HG03460 (cell line): ENCODE results near the gene HEBP2.

Source experiments
- ATAC-seq: cut with Tn5 transposase; IDR thresholded peaks from one replicate; pipeline ENCODE4 v1.9.1; 2021; ENCODE audit not compliant: unreplicated experiment

Gene HEBP2

DNA sequence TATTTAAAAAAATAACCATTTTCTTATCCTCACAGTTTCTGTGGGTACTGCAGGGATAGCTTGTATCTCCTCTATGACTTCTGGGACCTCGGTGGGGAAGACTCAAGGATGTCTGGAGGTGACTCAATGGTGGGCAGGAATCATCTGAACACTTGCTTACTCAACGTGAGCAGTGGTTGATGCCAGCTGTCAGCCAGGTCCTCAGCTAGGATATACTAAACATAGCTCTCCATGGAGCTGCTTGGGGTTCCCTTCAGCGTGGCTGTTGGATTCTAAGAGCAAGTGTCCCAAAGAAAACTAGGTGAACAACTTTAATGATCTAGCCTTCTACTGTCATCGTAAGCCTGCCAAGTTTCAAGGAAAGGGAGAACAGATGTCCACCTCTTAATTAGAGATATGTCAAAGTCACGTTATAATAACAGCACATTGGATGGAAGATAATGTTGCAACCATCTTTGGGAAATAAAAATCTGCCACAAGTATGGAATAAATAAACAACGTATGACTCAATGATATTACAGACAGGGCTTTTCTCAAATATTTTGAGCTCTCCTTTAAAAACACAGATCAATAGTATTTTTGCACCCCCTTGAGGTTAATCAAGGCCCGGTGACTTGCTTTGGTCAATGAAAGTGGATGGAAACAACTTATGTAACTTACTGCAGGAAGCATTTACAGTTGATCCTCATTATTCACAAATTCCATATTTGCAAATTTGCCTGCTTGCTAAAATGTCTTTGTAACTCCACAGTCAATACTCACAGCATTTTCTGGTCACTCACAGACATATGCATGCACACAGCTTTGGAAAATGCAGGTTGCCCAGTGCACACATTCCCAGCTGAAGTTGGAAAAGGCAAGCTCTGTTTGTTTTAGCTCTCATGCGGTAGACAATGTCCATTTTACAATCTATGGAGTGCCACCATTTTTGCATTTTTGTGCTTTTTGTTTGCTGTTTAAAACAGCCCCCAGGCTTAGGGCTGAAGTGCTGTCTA, 6.6 kb upstream of the HEBP2 start:
- no peak for ATAC-seq

DNA sequence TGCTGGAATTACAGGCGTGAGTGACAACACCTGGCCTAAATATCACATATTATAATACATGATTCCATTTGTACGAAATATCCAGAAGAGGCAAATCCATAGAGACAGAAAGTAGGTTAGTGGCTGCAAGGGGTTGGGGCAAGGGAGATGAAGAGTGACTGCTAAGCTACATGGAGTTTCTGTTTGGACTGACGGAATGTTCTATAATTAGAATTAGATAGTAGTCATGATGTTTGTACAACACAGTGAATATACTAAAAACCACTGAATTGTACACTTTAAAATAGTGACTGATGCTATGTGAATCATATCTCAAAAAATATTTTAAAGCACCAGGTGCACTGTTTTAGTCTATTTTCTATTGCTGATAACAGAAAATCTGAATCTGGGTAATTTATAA, 3.7 kb upstream of the HEBP2 start:
- ATAC-seq: no peak

GRCh38 chr6:138401960-138402837, 1.8 kb upstream of the HEBP2 start:
- ATAC-seq: no peak

DNA sequence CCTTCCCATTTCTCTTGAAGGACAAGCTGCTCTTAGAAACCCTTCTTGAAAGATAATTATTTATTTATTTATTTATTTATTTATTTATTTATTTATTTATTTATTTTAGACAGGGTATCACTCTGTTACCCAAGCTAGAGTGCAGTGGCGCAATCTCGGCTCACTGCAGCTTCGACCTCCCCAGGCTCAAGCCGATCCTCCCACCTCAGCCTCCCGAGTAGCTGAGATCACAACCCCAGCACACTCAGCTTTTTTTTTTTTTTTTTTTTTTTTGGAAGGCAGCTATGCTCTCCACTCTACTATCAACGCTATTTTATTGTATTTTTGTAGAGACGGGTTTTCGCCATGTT, 1.2 kb upstream of the HEBP2 start:
- no peak for ATAC-seq

GRCh38 chr6:138403324-138403800, 661 bp upstream of the HEBP2 start:
- ATAC-seq: peak; percentile 16

DNA sequence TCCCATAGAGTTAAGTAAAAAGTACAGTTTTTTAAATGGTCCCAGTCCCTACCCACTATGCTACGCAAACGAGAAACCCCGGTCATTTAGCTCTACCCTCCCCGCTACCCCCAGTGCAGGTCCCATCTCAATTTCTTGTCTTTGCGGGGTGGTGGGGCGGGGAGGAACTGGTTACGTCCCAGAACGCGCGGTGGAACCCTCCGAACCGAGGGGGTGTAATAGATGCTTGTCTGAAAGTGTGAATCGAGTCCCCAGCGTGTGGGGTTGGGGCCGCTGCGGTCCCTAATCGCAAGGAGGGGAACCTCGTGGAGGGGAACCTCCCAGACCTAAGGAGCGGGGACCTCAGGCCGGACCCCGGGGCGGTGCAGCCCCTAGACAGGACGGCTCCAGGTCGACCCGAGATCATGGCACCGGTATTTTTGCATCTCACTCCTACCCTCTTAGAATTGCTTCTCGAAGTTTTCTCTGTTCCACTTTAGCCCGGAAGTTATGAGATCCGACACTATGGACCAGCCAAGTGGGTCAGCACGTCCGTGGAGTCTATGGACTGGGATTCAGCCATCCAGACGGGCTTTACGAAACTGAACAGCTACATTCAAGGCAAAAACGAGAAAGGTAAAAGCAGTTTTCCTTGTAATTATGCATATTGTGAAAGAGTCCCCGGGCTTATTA, 779 bp downstream of the HEBP2 start:
- ATAC-seq: no peak

GRCh38 chr6:138405816-138406413, 1.9 kb downstream of the HEBP2 start:
- no peak for ATAC-seq

DNA sequence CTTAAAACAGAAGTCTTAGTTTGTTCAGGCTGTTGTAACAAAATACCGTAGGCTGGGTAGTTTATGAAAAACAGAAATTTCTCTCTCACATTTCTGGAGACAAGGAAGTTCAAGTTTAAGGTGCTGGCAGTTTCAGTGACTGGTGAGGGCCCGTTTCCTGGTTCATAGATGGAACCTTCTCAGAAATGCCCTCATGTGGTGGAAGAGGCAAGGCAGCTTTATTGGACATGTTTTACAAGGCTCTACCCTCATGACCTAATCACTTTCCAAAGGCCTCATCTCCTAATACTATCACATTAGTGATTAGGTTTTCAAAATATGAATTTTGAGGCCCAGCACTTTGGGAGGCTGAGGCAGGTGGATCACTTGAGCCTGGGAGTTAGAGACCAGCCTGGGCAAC, 2.4 kb downstream of the HEBP2 start:
- ATAC-seq: no peak

GRCh38 chr6:138410048-138410735, 6.2 kb downstream of the HEBP2 start:
- no peak for ATAC-seq

DNA sequence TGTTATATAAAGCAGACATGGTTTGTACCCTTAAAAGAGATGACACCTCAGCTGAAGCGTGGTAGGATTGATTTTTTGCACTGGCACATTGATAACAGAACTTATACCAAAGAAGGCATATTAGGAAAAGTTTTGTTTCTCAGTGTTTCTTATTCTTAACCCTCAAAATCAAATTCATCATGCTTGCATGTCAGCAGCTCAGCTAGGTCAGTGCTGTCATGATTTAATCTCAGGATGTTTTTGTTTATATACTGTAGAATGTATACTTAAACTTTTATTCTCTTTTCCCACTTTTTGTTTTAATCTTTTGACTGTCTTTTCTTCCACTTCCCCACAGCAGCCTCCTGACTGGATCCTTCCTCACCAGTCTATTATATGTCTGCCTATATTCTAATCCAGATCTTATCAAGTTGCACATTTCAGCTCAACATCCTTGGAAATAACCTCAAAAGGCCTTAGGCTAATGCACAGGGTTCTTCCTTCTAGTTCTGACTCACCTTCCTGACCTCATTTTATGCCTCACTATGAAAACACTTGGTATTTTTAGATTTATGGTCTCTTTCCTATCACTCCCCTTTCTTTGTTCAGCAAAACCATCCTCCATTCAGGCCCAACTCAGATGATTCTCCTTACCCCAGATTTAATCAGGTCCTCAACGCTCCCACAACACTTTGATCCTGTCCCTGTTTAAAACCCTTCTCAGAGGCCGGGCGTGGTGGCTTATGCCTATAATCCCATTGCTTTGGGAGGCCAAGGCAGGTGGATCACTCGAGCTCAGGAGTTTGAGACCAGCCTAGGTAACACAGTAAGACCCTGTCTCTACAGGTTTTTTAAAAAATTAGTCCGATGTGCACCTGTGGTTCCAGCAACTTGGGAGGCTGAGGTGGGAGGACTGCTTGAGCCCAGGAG, 7.2 kb downstream of the HEBP2 start:
- no peak for ATAC-seq

DNA sequence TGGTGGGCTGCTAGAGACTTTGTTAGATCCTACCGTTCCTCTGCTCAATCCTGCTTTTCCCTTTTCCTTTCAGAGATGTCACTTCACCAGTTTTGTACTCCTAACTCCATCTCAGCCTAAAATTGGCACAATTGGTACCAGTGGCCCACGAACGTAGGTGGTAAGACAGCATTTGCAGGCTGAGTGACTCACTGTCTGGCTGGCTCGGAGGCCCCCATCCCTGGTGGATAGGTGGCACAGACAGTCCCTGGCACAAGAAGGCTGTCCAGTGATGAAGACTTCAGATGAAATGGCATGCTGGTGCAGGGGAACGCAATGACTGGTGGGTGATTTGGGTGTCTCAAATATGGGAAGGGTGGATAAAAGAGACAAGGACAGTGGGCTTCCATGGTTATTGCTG, 11.1 kb downstream of the HEBP2 start:
- no peak for ATAC-seq

DNA sequence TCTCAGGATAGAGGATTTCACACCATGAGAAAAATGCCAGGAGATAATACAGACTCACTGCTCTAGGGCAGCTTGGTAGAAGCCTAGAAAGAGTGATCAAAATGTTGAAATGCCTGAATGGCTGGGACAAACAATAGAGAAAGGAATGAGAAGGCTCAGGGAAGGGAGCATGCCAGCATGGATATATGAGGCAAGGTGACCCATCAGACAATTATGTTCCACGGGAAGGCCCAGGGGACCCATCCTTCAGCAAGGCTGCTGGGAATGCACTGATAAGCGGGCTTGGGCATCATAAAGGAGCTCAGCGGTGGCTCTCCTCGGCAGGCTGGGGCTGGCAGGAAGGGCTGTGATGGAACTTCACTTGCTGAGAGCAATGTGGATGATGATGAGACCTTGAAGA, 12.2 kb downstream of the HEBP2 start:
- ATAC-seq: no peak

DNA sequence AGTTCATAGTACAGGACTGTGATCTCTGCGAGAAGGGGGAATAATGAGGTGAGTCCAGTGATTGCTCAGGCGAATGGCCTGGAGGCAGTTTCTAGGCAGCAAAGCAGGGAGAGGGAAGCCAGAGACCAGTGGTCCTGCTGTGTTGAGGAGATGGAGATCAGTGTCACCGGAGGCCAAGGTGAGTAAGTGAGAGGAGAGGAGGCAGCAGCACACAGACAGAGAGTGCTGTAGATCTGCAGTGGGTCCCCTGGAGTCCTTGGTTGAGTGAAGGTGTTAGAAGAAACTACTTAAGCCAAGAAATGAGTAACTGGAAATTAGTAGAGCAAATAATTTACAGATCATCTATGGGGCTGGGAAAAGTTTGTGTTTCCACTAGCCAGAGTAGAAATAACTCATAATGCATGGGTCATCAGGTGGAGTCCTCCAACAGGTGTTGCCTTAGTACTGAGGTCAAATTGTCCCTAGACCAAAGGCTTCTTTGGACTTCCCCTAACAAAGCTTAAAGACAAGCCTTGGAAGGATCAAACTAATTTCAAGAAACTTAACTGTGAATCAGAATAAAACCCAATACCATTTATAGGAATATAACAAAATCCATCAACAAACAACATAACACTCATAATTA, 13.6 kb downstream of the HEBP2 start:
- ATAC-seq: no peak

DNA sequence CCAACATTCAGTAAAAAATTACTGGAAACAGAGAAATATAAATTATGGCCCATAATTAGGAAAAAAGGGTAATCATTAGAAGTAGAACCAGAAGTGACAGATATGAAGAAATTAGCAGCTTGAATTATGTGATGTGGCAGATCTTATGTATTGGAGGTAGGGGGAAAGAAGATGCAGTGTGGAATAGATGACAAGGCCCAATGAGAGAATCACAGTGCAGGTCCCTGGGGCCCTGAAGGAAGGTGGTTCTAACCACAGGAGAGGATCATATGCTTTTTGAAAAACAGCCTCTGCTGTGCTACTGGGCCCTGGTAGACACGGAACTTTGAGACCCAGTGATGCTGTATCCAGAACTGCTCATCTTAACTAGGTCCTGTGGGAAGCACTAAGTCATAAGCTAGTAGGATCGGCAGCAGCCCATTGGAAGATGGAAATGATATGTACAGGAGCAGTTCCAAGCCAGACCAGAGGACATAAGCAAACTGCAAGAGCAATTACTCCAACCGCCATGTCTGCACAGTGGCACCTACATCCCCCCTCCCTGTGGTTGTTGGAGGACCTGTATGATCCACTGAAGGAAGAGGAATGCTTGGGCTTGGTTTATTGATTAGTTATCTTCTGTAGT, 14.2 kb downstream of the HEBP2 start:
- ATAC-seq: no peak

DNA sequence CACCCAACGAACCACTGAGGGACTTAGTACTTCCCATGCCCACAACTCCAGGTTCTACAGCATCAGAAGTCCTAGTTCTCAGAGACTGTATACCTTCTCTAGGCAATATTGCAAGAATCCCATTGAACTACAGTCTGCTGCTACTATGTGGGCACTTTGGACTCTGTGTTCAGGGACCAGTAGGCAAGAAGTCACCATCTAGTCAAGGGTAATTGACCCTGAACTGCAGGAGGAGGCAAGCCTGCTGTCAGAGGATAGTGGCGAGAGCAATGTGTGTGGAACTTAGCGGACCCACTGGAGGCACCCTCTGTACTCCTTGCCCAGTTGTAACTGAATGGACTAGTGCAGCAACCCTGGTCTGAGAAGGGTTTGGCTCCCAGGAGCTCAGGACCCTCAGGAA, 15.7 kb downstream of the HEBP2 start:
- no peak for ATAC-seq

DNA sequence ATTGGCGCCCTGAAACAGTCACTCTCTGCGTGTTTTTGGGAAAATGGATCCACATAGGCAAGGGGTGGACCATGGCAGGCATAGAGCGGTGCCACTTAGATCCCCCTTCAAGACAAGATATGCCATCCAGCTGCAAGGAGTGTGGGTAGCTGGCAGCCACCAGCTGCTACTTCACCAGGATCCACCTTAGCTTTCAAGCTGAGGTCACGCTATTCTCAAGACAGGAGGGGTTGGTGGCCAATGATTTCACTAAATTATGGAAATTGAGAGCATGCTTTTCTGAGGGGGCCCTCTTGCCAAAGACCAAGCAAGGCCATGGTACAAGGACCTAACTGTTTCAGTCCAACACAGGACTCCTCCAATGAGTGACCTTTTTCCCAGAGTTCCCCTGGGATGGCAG, 16.3 kb downstream of the HEBP2 start:
- ATAC-seq: no peak

- no peak for ATAC-seq
These were observed 17.1 kb downstream of the HEBP2 start for GRCh38 chr6:138421089-138421488.

GRCh38 chr6:138421608-138422007, 17.6 kb downstream of the HEBP2 start:
- ATAC-seq: no peak
